ENCODE data around the gene KIF13A. TPM values are rescaled to one million over a fixed set of nuclear protein-coding genes. Genes with fewer than 3 reads are reported as not detected.

The KIF13A gene
- total RNA-seq, 8 experiments from 2014 or later = 15.5 to 50.5 (median 24.5) TPM

GRCh38 chr6:17877196-17877894, 110.1 kb downstream of the KIF13A start:
- no peak overlapping the region for H3K27ac ChIP-seq

DNA sequence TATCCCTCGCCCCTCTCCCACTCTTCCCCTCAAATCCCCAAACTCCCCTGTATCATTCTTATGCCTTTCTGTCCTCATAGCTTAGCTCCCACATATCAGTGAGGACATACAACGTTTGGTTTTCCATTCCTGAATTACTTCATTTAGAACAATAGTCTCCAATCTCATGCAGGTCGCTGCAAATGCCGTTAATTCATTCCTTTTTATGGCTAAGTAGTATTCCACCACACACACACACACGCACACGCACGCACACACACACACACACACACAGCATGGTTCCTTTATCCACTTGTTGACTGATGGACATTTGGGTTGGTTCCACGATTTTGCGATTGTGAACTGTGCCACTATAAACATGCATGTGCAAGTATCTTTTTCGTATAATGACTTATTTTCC, 112.7 kb downstream of the KIF13A start:
- ATAC-seq (replicated peaks in 6 of 8) = no peak
- 50 to 100% (median 85%) methylated on average over 1 to 9 of the region's 10 CpGs for WGBS, 10 experiments
- Histone ChIP-seq H3K27ac (no peak overlapping the region), H3K4me3 (no peak overlapping the region), H3K4me1 (replicated peaks in 1 of 2) (no peaks in the 10 kb centered on the region)
- in situ Hi-C loops (cut with MboI; ENCODE audit: low pct_unique_long_range_greater_than_20kb in 2 of 9, low sequenced_read_pairs in 9 of 9, unreplicated experiment in 9 of 9) = no loop called here

More at GRCh38 chr6:17877196-17877894, 110.1 kb downstream of the KIF13A start:
- ATAC-seq (replicated peaks in 6 of 8) = no peak
- no peaks in the 10 kb centered on the region for H3K4me1 ChIP-seq (replicated peaks in 1 of 2)
- in situ Hi-C loops (cut with MboI; ENCODE audit: low pct_unique_long_range_greater_than_20kb in 2 of 9, low sequenced_read_pairs in 9 of 9, unreplicated experiment in 9 of 9) = no loop called here
- no peak overlapping the region for H3K4me3 ChIP-seq
- 36 to 97% (median 87%) methylated on average over 3 to 6 of the region's 6 CpGs for WGBS, 10 experiments

DNA sequence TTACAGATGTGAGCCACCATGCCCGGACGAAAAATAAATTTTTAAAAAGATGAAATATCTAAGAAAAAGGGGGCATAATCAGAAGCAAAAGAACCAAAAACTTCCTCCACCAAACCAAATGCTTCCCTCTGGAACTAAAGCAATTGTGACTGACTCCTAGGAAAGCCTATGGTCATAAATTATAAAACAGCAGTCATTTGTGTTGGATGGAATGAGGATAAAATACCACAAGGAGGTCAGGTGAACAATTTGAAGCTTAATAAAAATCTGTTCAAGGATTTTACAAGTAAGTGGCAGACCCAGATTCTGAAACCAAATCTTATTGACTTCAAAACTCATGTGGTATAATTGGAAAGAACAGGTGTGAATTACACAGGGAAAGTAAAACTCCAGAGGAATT, 114.5 kb downstream of the KIF13A start:
- ATAC-seq (replicated peaks in 6 of 8) = no peak
- Histone ChIP-seq H3K4me3 (no peak overlapping the region), H3K27ac (no peak overlapping the region), H3K4me1 (replicated peaks in 1 of 2) (peaks cover 2 to 9% of the 10 kb centered on the region in 2 donors)
- 93 to 100% (median 97%) methylated on average over 2 of the region's 2 CpGs; no CpG with 5 or more reads in 6 of the 10 experiments for WGBS, 10 experiments
- in situ Hi-C loops (cut with MboI; ENCODE audit: low pct_unique_long_range_greater_than_20kb in 2 of 9, low sequenced_read_pairs in 9 of 9, unreplicated experiment in 9 of 9) = no loop called here

GRCh38 chr6:17871836-17872235, 115.6 kb downstream of the KIF13A start:
- no peak for ATAC-seq (replicated peaks in 6 of 8)
- peaks cover 2 to 13% of the 10 kb centered on the region in 2 donors for H3K4me1 ChIP-seq (replicated peaks in 1 of 2)
- in situ Hi-C loops (cut with MboI; ENCODE audit: low pct_unique_long_range_greater_than_20kb in 2 of 9, low sequenced_read_pairs in 9 of 9, unreplicated experiment in 9 of 9) = no loop called here
- WGBS, 10 experiments = 28 to 100% (median 91%) methylated on average over 1 to 3 of the region's 3 CpGs
- no peak overlapping the region for H3K27ac ChIP-seq
- no peak overlapping the region for H3K4me3 ChIP-seq

- no peak overlapping the region for H3K27ac ChIP-seq
- H3K4me3 ChIP-seq = no peak overlapping the region
- ATAC-seq (replicated peaks in 6 of 8) = no peak
- in situ Hi-C loops (cut with MboI; ENCODE audit: low pct_unique_long_range_greater_than_20kb in 2 of 9, low sequenced_read_pairs in 9 of 9, unreplicated experiment in 9 of 9) = no loop called here
- peaks cover 2 to 13% of the 10 kb centered on the region in 2 donors for H3K4me1 ChIP-seq (replicated peaks in 1 of 2)
- WGBS, 10 experiments = 83 to 100% (median 100%) methylated on average over 1 of the region's 1 CpG; no CpG with 5 or more reads in 1 of the 10 experiments
Observed at GRCh38 chr6:17871189-17871519, 116.3 kb downstream of the KIF13A start.

DNA sequence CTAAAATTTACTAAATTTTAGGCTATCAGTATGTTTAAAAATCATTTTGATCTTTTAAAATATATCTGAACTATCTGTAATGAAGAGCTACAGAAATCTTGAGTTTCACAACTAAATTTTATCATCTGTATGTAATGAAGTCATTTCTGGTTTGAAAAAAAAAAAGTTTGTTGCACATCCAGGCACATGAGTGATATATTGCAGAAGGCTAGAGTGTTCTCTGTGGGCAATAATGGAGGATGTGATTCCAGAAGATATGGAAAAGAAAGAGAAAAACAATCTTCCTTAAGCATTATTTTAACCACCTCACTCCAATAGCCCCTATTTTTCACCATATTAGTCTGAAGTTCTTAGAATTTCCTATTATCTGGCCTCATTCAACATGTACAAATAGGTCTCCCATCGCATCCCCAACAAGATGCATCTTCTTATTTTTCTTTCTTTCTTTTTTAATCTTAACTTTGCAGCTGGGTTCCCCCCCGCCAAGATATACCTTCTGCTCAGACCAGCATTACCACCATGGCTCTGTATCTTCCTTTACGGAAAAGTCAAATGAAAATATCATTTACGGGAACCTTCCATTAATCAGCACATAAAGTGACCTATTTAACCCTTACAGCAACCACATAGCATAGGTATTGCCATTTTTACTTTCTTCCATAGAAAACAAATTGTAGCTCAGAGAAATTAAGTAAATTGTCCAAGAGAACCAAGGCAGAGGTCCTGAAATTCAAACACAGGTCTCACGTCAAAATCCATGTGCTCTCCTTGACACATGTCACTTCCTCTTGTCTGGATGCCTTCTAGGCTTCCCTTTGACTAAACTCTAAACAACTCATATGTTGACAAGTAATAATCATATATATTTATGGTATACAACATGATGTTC, 116.9 kb downstream of the KIF13A start:
- in situ Hi-C loops (cut with MboI; ENCODE audit: low pct_unique_long_range_greater_than_20kb in 2 of 9, low sequenced_read_pairs in 9 of 9, unreplicated experiment in 9 of 9) = no loop called here
- peaks cover 2 to 13% of the 10 kb centered on the region in 2 donors for H3K4me1 ChIP-seq (replicated peaks in 1 of 2)
- 79 to 100% (median 94%) methylated on average over 2 to 5 of the region's 5 CpGs; no CpG with 5 or more reads in 1 of the 10 experiments for WGBS, 10 experiments
- no peak overlapping the region for H3K4me3 ChIP-seq
- no peak for ATAC-seq (replicated peaks in 6 of 8)
- no peak overlapping the region for H3K27ac ChIP-seq

DNA sequence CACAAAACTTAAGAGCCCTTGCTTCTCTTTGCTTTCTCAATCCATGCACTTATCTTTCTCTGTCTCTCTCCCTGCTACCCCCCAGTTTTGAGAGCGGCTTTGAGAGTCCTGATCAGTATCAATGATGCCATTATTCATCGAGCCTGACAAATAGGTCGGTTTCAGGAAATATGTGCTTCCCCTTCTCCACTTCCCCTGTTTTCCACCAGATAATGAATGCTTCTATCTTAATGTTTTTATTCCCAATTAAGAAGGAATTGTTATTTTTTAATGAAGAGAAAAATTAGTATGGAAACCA, 117.7 kb downstream of the KIF13A start:
- in situ Hi-C loops (cut with MboI; ENCODE audit: low pct_unique_long_range_greater_than_20kb in 2 of 9, low sequenced_read_pairs in 9 of 9, unreplicated experiment in 9 of 9) = no loop called here
- H3K27ac ChIP-seq = no peak overlapping the region
- 83 to 100% (median 92%) methylated on average over 1 to 3 of the region's 3 CpGs; no CpG with 5 or more reads in 1 of the 10 experiments for WGBS, 10 experiments

GRCh38 chr6:17869010-17869752, 118.3 kb downstream of the KIF13A start:
- in situ Hi-C loops (cut with MboI; ENCODE audit: low pct_unique_long_range_greater_than_20kb in 2 of 9, low sequenced_read_pairs in 9 of 9, unreplicated experiment in 9 of 9) = no loop called here
- peak in 6 of 8 experiments; percentile 7 to 60 (median 41) for ATAC-seq (replicated peaks in 6 of 8)
- peaks cover 2 to 13% of the 10 kb centered on the region in 2 donors for H3K4me1 ChIP-seq (replicated peaks in 1 of 2)
- WGBS, 10 experiments = 40 to 100% (median 93%) methylated on average over 1 to 5 of the region's 6 CpGs; no CpG with 5 or more reads in 1 of the 10 experiments
- no peak overlapping the region for H3K4me3 ChIP-seq
- no peak overlapping the region for H3K27ac ChIP-seq

More for the DNA sequence above, 117.7 kb downstream of the KIF13A start:
- peaks cover 2 to 13% of the 10 kb centered on the region in 2 donors for H3K4me1 ChIP-seq (replicated peaks in 1 of 2)
- no peak for ATAC-seq (replicated peaks in 6 of 8)
- H3K4me3 ChIP-seq = no peak overlapping the region

GRCh38 chr6:17867880-17868279, 119.6 kb downstream of the KIF13A start:
- 0 to 100% (median 89%) methylated on average over 1 of the region's 1 CpG; no CpG with 5 or more reads in 2 of the 10 experiments for WGBS, 10 experiments
- ATAC-seq (replicated peaks in 6 of 8) = peak in 4 of 8 experiments; percentile 19 to 61 (median 33)
- Histone ChIP-seq H3K4me1 (replicated peaks in 1 of 2) (peaks cover 2 to 13% of the 10 kb centered on the region in 2 donors), H3K27ac (no peak overlapping the region), H3K4me3 (no peak overlapping the region)
- in situ Hi-C loops (cut with MboI; ENCODE audit: low pct_unique_long_range_greater_than_20kb in 2 of 9, low sequenced_read_pairs in 9 of 9, unreplicated experiment in 9 of 9) = no loop called here

DNA sequence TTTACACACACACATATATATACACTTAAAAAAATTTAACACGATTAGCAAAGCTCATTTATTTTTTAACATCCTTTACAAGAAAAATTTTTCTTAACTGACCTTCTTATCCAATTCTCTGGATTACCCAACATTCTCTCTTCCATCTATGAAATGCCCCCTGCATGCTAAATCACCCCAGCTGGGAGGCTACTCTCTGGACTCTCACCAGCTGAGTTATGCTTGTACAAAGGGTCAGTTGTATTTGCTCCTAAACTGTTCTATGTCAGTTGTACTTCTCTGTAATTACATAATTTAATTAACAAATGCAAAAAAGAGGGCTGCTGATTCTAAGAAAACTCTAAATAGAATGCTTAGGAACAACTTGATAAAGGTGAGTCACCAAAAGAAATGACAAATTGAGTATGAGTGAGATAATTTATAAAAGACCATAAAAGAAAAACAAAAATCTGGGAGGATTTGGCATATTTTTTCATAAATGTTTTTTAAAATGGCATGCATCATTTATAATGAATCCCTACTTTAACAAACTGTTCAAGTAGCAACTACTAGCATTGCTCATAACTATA, 120.5 kb downstream of the KIF13A start:
- ATAC-seq (replicated peaks in 6 of 8) = no peak
- WGBS, 10 experiments = 83 to 100% (median 100%) methylated on average over 1 of the region's 1 CpG; no CpG with 5 or more reads in 3 of the 10 experiments
- in situ Hi-C loops (cut with MboI; ENCODE audit: low pct_unique_long_range_greater_than_20kb in 2 of 9, low sequenced_read_pairs in 9 of 9, unreplicated experiment in 9 of 9) = no loop called here
- H3K27ac ChIP-seq = no peak overlapping the region
- H3K4me1 ChIP-seq (replicated peaks in 1 of 2) = peaks cover 2 to 13% of the 10 kb centered on the region in 2 donors
- no peak overlapping the region for H3K4me3 ChIP-seq

DNA sequence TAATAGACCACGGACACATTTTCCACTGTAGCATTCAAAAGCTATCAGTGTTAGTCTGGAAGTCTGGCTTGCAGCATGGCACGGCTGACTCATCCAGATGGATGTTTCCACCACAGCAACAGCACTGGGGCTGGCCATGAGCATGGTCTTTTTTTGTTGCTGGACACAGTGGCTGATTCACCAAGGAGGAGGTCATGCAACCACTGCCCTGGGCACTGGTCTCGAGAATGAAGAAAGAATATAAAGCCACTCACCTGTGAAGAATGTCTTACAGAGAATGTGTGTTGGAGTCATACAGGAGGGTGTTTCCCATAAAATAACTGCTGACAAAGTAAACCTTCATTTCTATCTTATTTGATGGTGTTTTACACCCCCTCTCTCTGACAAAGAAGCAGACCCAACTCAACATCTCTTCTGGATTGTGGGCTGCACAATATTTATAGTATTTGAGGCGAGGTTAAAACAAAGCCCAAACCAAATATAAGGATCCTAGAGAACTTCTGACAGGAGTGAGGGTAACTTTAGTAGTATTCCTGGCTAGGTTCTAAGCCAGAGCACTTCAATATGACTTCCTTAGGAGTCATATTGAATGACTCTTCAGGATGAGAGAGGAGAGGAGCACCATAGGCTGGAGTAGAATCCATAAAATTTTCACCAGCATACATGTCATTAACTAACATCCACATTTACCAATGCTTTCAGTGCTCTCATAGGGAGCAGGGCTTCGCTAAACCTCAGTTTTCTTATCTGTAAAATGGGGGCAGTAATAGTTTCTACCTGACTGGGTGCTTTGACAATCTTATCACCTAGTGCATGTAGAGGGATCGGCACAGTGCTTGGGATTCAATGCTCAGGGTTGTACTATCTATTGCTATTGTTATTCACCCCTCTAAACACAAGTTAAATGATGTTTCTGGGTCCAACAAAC, 121.4 kb downstream of the KIF13A start:
- Histone ChIP-seq H3K4me1 (replicated peaks in 1 of 2) (peaks cover 2 to 13% of the 10 kb centered on the region in 2 donors), H3K4me3 (no peak overlapping the region), H3K27ac (no peak overlapping the region)
- peak in 7 of 8 experiments; percentile 33 to 92 (median 72) for ATAC-seq (replicated peaks in 6 of 8)
- in situ Hi-C loops (cut with MboI; ENCODE audit: low pct_unique_long_range_greater_than_20kb in 2 of 9, low sequenced_read_pairs in 9 of 9, unreplicated experiment in 9 of 9) = no loop called here
- 46 to 100% (median 80%) methylated on average over 2 to 5 of the region's 6 CpGs; no CpG with 5 or more reads in 1 of the 10 experiments for WGBS, 10 experiments

GRCh38 chr6:17865243-17865642, 122.2 kb downstream of the KIF13A start:
- WGBS, 10 experiments = 0 to 100% (median 83%) methylated on average over 1 to 2 of the region's 2 CpGs; no CpG with 5 or more reads in 2 of the 10 experiments
- Histone ChIP-seq H3K4me1 (replicated peaks in 1 of 2) (peaks cover 2 to 13% of the 10 kb centered on the region in 2 donors), H3K27ac (no peak overlapping the region), H3K4me3 (no peak overlapping the region)
- in situ Hi-C loops (cut with MboI; ENCODE audit: low pct_unique_long_range_greater_than_20kb in 2 of 9, low sequenced_read_pairs in 9 of 9, unreplicated experiment in 9 of 9) = no loop called here
- ATAC-seq (replicated peaks in 6 of 8) = peak in 2 of 8 experiments; percentile 3 to 8

Data from motor neuron (in vitro differentiated cells).